ENCODE measurements around the gene PCIF1.

Gene PCIF1

DNA sequence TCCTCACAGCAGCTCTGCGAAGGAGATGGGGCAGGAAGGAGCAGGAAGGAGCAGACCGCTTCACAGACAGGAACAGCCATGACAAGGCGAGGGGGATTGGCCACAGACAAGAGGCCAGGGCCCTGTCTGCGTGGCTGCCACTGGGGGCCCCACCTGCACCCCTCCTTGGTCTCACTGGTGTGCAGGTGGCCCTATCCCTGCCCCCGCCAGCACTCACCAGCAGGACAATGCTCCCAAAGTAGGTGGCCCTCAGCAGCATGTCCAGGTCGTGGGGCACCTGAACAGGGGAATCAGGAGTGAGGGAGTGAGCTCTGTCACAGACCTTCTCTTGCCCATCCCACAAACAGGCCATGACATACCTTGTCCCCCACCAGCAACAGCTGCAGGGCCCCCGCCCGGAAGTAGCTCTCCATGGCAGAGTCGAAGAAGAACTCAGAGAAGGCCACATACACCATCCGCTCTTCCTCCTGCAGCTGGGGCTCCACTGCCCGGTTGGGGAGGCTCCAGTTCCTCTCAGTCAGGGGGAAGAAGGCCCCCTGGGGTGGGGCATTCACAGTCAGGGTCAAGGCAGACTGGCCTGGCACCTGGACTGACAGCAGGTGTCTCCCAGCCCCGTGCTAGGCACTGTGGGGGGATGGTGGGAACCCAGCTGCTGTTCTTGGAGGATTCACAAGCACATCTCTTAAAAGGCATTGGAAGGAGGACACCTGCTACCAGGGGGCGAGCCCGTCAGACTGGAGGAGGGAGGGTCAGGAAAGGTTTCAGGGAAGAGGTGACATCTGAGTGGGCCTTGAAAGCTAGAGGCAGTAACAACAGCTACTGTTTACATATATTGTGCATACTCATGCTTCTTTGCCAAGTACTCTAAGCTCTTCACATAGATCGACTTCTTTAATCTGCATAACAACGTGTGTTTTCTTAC, 29.6 kb upstream of the PCIF1 start:
- DNase-seq: peak in 1 of 3 experiments; percentile 11

DNA sequence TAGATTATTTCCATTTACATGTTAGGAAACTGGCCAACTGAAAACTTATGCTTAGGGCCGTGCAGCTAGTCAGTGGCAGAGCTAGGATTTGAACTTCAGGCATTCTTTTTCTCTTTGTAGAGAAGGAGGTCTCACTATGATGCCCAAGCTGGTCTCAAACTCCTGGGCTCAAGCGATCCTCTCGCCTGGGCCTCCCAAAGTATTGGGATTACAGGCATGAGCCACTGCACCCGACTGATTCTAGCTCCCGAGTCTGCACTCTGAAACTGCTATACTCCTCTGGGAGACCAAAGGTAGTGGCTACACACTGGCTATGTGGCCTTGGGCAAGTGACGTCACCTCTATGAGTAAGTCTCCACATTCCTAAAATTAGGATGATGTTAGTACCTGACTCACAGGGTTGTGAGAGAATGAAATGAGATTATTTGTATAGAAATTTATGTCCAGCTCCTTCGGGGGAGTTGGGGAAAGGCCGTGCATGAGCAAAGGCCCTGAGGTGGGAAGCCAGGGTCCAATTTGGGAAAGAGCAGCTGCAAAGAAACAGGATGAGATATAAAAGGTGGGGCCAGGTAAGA, 28.9 kb upstream of the PCIF1 start:
- no peak for DNase-seq

DNA sequence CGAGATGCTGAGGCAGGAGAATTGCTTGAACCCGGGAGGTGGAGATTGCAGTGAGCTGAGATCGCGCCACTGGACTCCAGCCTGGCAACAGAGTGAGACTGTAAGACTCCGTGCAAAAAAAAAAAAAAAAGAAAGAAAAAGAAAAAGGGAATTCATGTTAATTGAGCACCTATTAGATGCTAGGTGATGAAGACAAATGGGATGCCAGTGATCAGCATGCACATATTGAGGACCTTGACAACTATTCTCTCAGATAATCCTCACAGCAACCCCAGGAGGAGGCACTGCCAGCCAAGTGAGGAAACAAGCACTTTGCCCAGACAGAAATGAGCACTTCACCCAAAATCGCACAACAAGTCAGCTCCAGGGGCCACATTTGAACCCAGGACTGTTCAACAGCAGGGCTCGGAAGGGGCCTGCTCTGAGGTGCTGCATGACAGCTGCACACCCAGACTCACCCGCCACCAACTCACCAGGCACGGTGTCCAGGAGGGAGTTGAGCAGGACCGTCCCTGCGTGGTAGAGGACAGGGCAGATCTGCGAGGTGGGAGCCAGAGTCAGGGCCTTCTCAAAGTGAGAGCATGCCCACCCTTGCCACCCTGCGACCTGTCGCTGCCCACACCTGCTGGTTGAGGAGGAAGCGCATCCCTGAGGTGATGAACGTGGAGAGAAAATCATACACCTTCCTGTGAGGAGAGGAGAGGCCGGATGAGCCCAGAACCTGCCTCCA, 27.1 kb upstream of the PCIF1 start:
- DNase-seq: no peak

DNA sequence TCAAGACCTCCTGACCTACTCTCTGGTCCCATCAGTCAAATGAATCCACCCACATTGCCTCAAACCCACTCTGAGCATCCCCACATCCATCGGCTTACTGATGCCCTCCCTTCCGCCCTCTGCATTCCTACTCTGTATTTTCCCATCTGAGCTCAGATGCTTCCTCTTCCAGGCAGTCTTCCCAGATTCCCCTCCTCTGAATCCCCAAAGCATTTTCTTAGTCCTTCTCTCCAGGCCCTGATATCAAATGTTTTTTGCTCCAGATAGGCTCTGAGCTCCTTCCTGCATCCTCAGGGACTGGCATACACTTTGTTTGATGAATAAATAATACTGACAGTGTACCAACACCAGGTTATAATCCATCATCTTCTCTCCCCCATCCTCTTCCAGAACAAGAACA, 26.4 kb upstream of the PCIF1 start:
- no peak for DNase-seq

DNA sequence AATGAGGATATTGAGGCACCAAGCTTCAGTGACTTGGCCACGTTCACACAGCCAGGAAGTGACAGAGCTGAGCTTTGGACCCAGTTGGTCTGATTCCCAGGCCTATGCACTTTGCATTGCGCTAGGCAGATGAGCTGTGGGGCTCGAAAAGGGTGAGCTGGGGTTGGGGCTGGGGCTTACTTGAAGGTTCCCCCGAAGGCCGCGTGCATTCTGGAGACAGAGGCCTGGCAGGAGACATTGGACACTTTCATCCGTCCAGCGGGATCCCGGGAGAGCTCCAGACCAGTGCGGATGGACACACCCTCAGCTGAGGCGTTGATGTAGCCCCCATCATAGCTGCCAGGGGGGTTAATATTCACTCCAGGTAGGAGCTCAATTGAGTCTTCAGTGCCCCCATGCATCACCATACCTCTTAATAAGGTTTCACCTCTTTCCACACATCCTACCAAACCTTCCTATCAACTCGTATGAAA, 25.1 kb upstream of the PCIF1 start:
- no peak for DNase-seq

DNA sequence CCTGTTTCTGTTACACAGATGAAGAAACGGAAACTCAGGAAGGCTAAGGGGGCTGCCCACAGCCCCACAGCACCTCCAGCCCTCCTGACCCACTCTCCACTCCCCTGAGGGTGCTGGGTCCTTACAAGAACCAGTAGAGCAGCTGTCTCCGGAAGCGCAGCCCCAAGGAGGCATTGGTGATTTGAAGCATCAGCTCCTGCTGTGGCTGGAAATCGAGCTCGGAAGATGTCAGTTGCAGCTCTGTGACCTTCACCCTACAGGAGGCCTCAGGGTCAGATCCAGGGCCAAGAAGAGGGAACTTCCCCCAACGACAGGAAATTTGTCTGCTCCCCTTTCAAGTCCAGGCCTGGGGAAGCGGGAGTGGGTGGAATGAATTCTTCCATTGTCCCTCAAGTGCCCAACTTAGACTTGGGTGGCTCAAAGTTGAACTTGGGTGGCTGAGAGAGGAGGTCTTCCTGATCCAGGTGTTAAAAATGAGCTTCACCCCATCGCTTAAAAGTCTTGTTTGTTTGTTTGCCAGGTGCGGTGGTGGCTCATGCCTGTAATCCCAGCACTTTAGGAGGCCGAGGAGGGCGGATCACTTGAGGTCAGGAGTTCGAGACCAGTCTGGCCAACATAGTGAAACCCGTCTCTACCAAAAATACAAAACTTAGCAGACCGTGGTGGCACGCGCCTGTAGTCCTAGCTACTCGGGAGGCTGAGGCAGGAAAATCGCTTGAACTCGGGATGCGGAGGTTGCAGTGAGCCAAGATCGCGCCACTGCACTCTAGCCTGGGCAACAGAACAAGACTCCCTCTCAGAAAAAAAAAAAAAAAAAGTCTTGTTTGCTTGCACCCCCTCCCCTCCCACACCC, 24.4 kb upstream of the PCIF1 start:
- DNase-seq: no peak

DNA sequence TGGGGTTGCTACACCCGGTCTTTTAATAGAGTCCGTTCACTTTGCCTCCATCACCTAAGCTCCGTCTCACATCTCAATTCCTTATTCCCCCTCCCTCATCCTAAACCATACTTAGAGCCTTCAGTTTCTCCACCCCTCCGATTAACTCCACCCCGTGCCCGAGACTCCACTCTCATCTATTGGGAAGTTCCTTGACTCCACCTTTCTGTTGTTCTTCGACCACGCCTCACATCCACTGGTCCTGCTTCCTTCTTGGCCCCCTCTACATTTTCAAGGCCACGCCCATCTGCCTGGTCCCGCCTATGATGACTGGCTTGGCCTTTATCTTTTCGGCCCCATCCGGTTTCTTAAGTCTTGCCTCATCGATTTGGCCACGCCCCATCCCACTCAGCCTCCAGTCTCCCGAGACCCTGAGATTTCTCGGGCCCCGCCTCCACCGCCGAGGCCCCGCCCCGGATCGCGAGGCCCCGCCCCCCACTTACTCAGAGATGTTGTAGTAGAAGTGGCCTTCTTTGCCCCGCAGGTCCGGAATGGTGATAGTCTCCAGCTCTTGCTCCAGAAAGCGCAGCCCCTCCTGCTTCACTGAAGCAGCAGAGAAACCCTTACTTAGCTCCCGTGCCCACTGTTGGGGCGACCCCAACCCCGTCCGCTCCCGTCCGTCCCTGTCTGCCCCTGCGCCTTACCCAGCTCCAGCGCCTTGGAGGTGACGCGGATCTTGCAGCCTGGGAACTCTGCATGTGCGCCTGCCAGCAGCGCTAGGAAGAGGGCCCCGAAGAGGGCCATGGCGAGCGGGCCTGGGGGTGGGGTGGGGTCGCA, 23.6 kb upstream of the PCIF1 start:
- peak; percentile 80 to 94 (median 89) for DNase-seq

DNA sequence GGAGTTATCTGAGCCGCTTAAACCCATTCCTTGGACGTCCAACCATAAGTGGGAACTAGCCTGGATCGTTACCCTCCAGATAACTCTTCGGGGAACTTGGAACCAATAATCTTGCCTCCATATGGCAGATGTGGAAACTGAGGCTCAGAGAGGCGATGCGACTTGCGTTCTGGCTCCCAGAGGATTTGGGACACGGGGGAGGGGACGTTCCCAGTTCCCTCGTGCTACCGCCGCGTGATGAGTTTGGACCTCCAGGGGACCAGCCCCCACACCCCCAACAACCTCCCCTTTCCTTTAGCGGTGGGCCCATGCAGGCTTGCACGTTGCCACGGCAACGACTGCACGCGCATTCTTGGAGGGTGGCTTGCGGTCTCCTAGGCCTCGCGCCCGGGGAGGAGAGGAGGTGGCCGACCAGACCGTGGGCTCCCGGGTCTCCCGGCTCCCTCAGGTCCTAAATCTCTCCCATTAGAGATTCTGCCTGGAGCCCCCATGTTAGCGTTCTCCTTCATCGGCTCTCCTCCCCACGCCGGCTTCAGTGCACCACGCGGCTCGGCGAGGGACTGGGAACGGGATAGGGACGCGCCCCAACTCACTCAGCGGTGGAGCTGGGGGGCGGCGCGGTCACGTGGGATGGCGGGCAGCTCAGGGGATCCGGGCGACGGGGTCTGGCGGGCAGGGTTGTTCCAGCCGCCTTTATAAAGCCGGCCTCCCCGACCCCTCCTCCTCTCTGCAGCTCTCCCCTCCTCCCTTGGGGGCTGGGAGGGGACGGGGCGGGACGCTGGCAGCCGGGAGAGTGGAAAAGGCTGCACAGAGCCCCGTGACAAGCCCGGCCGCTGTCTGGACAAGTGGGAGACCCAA, 22.8 kb upstream of the PCIF1 start, which contains the start of gene PLTP:
TSS of gene PLTP (minus strand) at position 670 of the 858 bp plus-strand sequence. CDS start 703 bp downstream, outside the sequence.
- peak in 2 of 3 experiments; percentile 57 to 72 for DNase-seq

DNA sequence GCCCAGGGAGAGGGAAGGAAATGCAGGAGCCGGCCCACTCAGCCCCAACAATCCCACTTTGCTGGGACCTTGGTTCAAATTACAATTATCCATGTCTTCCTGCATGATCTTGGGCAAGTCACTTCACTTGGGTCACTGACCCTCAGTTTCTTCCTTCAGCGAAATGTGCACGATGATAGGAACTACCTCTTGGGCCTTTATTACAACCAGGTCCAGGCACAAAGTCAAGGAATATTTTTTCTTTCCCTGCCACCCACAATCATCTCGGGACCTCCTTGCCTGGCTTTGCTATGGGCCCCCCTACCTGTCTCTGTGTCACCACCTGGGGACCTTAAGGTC, 22.2 kb upstream of the PCIF1 start:
- no peak for DNase-seq

DNA sequence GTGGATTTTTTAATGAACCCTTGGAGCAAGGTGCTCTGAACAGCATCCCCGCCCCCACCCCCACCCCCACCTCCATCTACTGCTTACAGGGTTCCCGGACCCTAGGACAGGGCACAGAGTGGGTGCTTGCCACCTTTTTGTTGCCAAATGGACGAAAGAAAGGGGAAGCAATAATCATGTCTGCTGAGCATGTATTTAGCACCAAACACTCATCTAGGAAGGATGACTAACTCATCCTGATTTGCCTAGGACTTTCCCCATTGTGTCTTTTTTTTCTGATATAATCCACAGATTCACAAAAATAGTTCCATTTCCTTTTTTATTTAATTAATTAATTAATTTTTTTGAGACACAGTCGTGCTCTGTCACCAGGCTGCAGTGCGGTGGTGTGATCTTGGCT, 21.4 kb upstream of the PCIF1 start:
- DNase-seq: no peak

DNA sequence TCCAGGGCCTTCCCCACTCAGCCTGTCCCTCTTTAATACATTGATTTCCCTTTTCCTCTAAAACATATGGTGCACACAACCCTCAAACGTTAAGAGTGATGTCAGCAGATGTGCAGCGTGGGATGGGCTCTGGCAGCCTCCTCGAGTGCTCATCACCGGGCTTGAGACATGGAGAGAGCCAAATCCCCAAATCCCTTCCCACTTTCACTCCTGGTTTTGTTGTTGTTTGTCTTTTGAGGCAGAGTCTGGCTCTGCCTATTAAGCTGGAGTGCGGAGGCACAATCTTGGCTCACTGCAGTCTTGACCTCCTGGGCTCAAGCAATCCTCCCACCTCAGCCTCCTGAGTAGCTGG, 16.7 kb upstream of the PCIF1 start:
- DNase-seq: no peak

DNA sequence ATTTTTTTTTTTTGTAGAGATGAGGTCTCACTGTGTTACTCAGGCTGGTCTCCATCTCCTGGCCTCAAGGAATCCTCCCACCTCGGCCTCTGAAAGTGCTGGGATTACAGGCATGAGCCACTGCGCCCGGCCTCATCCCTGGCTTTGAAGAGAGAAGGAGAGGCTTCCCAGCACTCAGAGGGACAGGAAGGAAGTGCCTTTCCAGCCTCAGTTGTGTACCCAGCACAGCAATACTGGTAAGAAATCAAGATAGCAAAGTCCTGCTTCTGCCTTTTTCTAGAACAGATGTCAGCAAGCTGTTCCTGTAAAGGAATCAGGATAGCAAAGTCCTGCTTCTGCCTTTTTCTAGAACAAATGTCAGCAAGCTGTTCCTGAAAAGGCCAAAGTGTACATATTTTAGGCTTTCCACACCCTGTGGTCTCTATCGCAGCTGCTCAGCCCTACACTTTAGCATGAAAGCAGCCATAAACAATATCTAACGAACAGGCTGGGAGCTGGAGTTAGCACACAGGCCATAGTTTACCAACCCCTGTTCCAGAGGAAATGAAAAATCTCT, 16.2 kb upstream of the PCIF1 start:
- no peak for DNase-seq

DNA sequence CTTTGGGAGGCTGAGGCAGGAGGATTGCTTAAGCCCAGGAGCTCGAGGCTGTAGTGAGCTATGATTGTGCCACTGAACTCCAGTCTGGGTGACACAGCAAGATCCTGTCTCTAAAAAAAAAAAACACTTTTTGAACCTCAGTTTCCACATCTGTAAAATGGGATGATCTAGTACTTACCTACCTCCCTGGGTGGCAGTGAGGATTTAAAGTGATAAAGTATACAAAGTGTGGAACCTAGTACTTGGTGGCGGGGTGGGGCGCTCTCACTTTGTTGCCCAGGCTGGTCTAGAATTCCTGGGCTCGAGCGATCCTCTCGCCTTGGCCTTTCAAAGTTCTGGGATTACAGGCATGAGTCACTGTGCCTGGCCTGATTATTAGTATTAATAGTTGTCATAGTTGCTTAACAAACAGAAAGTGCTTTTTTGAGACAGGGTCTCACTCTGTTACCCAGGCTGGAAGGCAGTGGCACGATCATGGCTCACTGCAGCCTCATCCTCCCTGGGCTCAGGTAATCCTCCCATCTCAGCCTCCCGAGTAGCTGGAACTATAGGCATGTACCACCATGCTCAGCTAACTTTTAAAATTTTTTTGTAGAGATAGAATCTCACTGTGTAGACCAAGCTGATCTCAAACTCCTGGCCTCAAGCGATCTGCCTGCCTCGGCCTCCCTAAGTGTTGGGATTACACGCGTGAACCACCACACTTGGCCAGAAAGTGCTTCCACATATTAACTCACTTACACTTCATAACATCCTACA, 15.5 kb upstream of the PCIF1 start:
- no peak for DNase-seq

DNA sequence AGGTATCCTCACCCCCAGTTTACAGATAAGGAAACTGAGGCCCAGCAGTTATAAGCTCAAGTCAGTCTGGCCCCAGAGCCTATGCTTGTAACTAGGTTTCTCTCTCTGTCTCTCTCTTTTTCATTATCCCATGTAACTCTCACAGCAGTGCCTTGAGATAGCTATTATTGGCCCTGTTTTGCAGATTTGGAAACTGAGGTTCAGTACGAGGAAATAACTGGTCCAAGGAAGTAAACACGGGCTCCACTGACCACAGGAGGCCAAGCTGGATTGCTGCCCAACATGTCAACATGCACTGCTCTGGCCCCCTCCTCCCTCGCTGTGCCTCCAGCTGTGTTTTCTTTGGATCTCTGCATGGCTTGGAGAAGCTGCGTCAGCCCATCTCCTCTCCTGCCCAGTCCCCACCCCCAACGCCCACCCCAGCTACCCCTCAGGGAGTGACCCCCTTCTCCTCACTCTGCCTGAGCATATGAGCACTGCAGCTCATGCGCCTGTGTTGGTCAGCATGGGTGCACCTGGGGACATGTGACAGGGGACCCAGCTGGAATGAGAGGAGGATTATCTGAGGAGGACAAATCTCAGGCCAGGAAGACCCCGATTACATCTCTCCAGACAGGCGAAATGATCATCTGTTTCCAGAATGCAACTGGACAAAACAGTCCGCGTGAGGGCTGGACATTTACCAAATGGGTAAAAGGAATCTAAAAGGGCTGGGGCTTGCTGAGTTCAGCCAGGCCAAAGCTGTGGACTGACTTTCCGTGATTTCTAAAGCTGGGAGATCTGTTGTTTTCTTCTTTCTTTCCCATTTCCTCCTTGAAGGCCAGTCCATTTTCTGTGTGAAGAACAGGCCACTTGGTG, 14.7 kb upstream of the PCIF1 start:
- DNase-seq: peak in 1 of 3 experiments; percentile 39

DNA sequence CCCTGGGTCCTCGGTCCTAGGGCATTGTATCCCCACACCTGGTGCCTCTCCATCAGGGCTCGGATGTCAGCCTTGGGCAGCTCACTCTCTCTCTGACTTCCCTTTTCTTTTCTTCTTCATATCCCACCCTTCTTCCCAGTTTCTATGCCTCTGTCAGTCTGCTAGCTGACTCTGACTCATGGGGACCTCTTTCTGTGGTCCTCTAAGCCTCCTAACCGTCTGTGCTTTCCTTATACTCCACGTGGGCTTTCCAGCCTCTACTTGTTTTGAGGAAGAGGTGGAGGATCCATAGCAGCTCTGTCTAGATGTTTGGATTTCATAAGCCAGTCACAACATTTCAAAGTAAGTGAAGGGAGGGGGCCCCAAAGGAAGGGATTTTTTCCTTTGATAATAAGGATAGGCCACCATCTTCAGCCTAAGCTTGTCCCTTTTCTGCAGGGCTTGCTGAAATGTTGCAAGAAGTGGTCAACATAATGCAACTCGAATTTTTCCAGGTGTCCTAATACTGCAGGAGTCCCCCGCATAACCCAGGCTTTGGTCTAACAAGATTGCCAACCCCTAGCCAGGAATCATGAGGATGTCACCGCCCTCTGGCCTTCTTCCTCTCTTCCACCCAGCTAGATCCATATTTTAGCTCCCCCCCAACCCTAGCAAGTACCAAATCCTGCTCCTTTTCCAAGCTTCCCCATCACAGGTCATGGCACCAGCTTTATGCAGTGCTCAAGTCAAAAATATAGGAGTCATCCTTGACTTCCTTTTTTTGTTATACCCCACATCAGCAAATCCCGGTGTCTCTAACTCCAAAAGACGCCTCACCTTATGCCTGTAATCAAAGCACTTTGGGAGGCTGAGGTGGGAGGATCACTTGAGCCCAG, 13.8 kb upstream of the PCIF1 start:
- no peak for DNase-seq

DNA sequence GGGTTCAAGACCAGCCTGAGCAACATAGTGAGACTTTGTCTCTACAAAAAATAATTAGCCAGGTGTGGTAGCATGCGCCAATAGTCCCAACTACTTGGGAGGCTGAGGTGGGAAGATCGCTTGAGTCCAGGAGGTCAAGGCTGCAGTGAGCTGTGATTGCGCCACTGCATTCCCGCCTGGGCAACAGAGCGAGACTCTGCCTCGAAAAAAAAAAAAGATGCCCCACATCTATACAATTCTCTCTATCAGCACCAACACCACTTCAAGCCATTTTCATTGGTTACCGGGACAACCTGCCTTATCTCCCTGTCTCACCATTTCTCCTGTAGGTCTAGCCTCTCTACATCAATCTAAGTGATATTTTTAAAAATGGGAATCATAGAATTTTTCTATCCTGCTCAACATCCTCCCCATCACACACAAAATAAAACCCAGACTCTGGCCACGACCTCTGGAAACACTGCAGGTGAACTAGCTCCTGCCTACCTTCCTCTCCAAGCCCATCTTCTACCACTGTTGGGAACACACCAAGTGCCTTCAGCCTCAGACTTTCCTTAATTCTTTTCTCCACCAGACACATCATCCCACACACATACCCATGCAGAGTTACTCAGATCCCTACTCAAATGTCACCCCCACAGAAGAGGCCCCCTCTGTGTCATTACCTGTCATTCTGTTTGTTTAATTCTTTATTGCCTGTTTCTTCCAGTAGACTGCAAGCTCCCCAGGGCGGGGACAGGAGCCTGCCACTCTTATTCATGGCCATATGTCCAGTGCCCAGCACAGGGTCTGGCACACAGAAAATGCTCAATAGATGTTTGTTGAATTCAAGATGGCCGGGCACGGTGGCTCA, 12.9 kb upstream of the PCIF1 start:
- no peak for DNase-seq
